NCI-H1048 (cell line): ENCODE data around the gene TMPRSS11A.

Experiments
- DNase-seq: peaks from one replicate; lab custom pipeline; 2025; lab: John Stamatoyannopoulos, UW

The TMPRSS11A gene

GRCh38 chr4:67911638-67912037, 51.7 kb downstream of the TMPRSS11A start:
- no peak for DNase-seq

- no peak for DNase-seq
Measured at GRCh38 chr4:67911141-67911540, 52.2 kb downstream of the TMPRSS11A start.

DNA sequence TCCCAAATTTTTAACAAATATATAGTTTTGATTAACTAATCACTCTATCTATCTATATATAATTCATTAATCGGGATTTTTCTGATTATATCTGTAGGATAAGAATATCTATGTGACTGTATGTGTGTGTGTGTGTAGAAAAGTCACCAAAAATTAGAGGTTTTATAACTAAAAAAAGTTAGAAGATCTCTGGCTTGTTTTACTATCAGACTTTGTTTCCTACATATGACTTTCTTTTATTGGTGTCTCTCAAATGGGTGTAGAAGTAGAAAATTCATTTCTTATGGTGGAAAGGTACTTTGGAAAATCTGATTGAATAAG, 52.7 kb downstream of the TMPRSS11A start:
- no peak for DNase-seq

DNA sequence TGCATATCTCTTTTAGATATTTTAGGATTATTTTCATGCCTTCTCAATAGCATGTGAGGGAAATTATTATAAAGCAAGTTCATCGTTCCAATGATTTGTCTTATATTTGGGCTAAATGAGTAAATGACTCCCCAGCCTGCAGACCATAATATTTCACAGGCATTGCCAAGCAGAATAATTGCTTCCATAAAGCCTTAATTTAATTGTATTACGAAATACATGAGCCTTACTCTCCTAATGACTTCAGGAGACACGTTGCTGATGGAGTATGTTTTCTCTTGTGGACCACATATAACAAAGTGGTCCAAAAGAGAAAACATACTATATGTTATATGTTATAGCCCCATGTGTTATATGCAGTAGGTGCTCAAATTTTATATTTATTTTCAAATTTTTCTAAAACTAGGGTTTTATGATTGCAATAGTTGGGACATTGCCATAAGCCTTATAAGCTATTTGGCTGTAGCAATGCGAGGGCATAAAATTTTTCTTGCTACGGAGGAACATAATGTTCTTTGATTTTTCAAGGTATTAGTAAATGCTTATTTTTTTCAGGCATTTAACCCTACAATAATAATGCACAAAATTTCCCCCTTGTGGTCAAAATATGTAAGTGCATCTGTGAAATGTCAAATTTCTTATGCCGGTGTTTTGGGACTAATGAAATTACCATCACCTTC, 53.2 kb downstream of the TMPRSS11A start:
- DNase-seq, result no peak

GRCh38 chr4:67907650-67908049, 55.6 kb downstream of the TMPRSS11A start:
- DNase-seq, result no peak

GRCh38 chr4:67899096-67899495, 64.2 kb downstream of the TMPRSS11A start:
- DNase-seq, result no peak

GRCh38 chr4:67897686-67898085, 65.6 kb downstream of the TMPRSS11A start:
- DNase-seq, result no peak

- no peak for DNase-seq
Measured at GRCh38 chr4:67896421-67897065, 66.8 kb downstream of the TMPRSS11A start.

DNA sequence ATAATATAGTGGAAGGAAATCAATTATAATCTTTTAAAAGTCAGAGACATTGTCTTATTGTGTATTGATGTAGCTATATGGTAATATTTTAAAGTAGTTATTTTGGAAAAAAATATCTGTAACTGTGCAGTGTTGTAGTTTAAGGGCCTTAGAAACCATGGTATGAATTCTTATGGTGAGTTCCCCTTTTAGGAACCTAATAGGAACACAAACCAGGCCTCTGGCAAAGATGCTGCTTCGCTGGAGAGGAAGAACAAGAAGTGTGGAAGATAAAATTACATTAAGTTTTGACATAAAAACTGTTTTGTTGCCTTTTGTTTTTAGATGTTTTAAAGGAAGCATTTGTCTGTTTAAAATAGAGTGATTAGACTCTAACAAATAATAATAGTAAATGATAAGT, 68.6 kb downstream of the TMPRSS11A start:
- no peak for DNase-seq

- DNase-seq, result no peak
Measured at GRCh38 chr4:67892905-67893304, 70.4 kb downstream of the TMPRSS11A start.

DNA sequence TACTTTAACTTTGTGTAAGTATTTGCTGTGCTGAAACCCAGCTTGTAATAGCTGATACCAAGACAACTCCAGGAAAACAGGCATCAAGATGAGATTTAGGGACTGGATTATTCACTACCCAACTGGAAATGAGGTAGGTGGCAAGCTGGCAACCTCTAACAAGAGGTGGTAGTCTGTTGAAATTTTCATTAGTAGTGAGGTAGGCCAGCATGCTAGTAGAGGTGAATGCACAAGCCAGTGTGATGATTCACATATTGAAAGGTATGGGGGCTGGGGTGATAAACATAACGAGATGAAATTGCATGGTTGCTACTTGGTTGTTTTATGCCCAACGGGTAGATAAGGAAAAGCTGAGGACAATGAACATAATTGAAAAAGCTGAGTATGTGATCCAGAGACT, 71.0 kb downstream of the TMPRSS11A start:
- DNase-seq, result no peak

DNA sequence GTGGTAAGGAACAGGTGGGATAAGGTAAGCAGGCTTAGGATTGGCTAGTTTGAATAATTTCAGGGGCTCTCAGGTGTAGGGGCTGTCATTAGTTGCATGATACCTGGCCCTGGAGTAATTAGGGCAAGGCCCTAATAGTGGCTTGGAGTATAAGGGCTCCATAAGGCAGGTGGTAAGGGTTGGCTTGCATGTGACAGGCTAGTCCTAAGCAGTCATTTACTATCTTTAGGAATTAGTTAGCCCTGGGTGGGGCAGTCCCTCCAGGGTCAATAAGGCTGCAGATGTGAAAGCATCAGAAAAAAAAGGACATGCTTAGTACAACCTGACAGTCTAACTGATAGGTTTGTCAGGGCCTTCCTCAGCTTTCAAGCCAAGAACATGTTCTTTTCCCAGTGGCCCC, 71.6 kb downstream of the TMPRSS11A start:
- no peak for DNase-seq

- no peak for DNase-seq
Measured at GRCh38 chr4:67886281-67886680, 77.0 kb downstream of the TMPRSS11A start.

DNA sequence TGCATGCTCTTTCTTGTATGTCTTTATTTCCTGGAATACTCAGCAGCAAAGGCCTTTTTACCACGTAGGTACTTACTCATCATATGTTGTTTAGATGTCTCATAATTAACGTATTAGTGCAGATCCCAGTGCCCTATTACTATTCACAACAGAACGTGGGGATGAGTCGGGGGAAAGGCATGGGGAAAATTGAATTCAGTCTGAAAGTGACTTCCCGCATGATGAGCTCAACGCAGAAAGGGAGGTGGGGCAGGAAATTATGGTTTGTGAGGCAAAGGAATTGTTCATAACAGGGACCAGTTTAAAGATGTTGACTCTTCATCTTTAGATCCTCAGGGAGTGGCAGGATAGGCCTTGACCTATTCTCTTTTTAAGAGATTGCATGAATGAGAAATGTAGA, 77.5 kb downstream of the TMPRSS11A start:
- no peak for DNase-seq

- no peak for DNase-seq
Measured at GRCh38 chr4:67884701-67885100, 78.6 kb downstream of the TMPRSS11A start.

DNA sequence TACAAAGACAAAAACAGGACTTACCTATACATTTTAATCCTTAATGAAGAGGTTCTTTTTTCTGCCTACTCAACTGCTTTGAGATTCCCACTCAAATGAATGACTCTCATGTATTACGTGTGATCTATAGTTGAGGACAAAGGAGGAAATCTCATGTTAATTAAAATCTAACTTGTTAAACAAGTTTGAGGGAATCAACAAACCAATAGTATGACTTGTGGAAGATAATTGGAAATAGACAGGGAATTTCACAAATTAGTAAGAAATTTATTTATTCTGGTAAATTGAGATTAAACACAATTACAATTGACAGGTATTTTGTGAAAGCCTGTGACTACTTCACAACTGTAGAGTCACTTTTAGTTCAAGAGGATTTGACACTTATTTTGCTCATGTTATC, 79.4 kb downstream of the TMPRSS11A start, which contains the start of gene TMPRSS11D:
Gene TMPRSS11D (minus strand): TSS at position 101 of the 400 bp plus-strand sequence. CDS start 69 bp downstream, at position 32.
- DNase-seq, result no peak

DNA sequence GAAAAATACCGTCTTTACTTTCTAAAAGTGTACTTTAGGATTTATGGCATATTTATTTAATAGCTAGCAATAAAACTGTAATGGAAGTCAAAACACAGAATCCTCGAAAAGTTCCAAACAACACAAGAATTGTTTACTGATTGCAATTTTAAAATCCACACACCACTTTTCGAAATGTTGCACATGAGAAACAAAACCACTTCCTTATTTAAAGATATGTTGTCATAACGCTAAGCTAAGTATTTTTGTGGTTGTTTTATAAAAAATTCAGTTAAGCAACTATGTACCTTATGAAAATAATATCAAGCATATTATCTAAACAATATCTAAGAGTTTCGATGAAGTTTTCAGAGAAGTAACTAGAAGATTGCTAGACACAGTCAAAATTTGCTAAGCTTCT, 79.8 kb downstream of the TMPRSS11A start:
- no peak for DNase-seq

DNA sequence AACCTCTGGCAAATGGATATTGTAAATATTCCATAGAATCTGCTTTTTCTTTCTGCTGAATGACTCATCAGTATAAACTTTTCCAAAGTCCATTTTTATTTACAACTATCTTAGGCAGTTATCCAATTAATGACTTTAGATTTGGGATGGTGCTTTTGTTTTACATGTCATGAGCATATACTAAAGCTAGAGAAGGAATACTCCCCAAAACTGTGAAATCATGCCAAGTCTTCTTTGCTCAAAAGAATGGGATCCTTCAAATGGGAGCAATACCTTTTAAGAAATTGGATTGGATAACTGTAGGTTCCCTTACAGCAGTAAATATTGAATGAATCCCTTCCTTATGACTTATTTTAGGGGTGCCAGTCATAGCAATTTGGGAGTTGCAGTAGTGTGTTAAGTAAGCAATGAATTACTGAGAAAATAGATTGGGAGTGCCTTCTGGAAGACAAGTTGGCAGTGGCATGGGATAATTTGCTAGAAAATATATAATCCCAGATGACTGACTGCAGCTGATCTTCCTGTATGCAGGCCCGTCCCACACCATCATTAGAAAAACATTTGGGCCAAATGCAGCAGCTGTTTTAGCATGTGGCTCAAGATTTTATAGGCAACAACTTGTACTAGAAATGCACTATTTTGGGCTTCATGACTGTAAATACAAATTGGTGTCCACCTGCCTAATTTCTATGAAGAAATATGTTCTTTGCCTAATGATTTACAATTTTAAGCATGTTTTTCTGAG, 82.3 kb downstream of the TMPRSS11A start:
- DNase-seq, result no peak

- DNase-seq, result no peak
Measured at GRCh38 chr4:67879486-67879885, 83.8 kb downstream of the TMPRSS11A start.

DNA sequence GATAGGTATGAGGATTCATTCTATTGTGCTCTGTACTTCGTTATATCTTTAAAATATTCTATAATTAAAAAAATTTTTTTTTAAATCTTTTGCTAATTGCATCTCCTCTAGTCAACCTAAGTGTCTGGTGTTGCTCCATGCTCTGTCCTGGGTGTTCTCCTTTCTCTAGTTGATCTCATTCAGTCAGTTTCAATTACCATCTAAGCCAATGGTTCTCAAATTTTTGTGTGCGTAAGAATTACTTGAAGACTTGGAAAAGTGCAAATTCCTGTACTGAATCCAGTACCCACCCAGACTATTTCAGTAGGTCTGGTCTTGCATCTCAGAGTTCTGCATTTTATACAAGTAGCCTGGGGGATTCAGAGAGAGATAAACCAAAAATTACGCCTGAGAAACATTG, 86.2 kb downstream of the TMPRSS11A start:
- DNase-seq, result no peak

- no peak for DNase-seq
Measured at GRCh38 chr4:67874986-67875385, 88.3 kb downstream of the TMPRSS11A start.

GRCh38 chr4:67873116-67873515, 90.2 kb downstream of the TMPRSS11A start:
- no peak for DNase-seq

- no peak for DNase-seq
Measured at GRCh38 chr4:67871867-67872266, 91.4 kb downstream of the TMPRSS11A start.
